WERI-Rb-1 (cell line): ENCODE results near the gene SLC25A52.
"Not testable (repeated sequence)": the region's sequence is repeated elsewhere in the genome, so short reads cannot be mapped to it uniquely, and the experiment has no call there.

Source experiments
- DNase-seq: peaks from one replicate; pipeline ENCODE4 v3.0.0-alpha.2; 2020
- H3K27ac ChIP-seq: fragments of 250-450 bp; sonication (Bioruptor Pico); 2 replicates; pipeline ENCODE4 v1.5.1; 2020; ENCODE audit warnings: mild to moderate bottlenecking, moderate library complexity
- H3K27me3 ChIP-seq: fragments of 250-450 bp; sonication (Bioruptor Pico); 2 replicates; pipeline ENCODE4 v1.5.1; 2021; ENCODE audit warnings: mild to moderate bottlenecking, low read depth, moderate library complexity; ENCODE audit not compliant: insufficient read depth, severe bottlenecking
- H3K36me3 ChIP-seq: fragments of 250-450 bp; sonication (Bioruptor Pico); 2 replicates; pipeline ENCODE4 v1.5.1; 2020; ENCODE audit warnings: mild to moderate bottlenecking, moderate library complexity
- H3K4me3 ChIP-seq: 2 replicates; pipeline ENCODE4 v1.5.1; 2011; ENCODE audit warnings: low read depth, mild to moderate bottlenecking, control low read depth, low read length
- H3K9me3 ChIP-seq: fragments of 250-450 bp; sonication (Bioruptor Pico); 2 replicates; pipeline ENCODE4 v1.5.1; 2021; ENCODE audit warnings: mild to moderate bottlenecking, moderate library complexity; ENCODE audit not compliant: severe bottlenecking
- CTCF ChIP-seq: IDR thresholded peaks from 2 replicates; pipeline ENCODE4 v1.5.1; 2011; ENCODE audit warnings: low read depth, mild to moderate bottlenecking, control low read depth, inconsistent platforms, low read length

SLC25A52 gene

DNA sequence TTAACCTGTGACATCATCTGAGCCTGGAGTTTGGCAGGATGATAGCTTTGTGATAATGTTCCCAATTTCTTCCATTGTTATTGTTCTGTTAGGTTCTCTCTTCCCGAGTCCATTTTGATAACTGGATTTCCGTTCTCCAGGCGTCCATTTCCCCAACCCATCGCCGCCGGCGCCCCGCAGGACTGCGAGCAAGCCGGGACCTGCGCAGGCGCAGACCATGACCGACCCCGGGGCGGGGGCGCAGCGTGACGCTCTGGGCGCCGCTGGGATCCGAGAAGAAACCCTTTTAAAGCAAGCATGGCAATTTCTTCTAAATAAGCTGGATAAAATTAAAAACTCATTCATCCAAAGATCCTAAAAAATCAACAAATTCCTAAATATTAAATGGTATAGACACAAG, at the start of gene SLC25A52:
Gene SLC25A52, minus strand, starts transcription at position 186 of the 400 bp plus-strand sequence. CDS start 219 bp downstream, outside the sequence.
- Histone ChIP-seq H3K27me3 (no peaks in the 10 kb centered on the region), H3K36me3 (no peaks in the 10 kb centered on the region), H3K27ac (no peak within 1 kb of the TSS), H3K4me3 (no peak within 1 kb of the TSS), H3K9me3 (no peaks in the 10 kb centered on the region)
- no peak for TF ChIP-seq CTCF
- no peak for DNase-seq

DNA sequence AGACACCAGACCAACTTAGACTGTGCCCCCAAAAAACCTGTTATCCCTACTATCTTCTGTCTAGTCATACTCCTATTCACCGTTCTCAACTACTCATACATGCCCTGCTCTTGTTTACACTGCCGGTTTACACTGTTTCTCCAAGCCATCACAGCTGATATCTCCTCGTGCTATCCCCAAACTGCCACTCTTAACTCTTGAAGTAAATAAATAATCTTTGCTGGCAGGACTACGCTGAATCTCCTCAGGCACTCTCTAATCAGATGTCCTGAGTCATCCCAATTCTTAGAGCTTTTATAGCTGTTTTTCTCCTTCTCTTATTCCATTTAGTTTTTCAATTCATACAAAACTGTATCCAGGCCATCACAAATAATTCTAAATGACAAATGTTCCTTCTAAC, 48.4 kb upstream of the SLC25A52 start:
- not testable (repeated sequence) for H3K36me3 ChIP-seq, DNase-seq

DNA sequence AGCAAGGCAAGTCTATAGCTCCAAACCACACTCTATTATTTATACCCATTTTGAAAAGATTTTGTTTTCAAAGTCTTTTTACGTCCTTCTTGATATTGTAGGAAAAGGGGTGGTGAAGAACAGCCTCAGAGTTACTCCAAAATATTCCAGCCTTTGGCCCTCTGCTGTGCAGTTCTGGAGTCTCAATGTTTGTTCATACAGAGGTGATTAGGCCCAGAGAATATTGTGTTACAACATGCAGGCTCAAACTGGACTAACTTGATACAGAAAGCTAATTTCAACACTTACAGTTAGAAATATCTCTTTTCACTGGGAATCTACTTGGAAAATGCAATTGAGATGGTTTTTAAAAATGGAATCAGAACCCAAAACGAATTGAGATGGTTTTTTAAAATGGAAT, 40.4 kb upstream of the SLC25A52 start:
- Histone ChIP-seq H3K27me3 (no peaks in the 10 kb centered on the region), H3K9me3 (no peaks in the 10 kb centered on the region), H3K27ac (no peak overlapping the region), H3K36me3 (no peaks in the 10 kb centered on the region), H3K4me3 (no peak overlapping the region)
- no peak for DNase-seq
- no peak for TF ChIP-seq CTCF

More for the DNA sequence above, 48.4 kb upstream of the SLC25A52 start:
- H3K9me3 ChIP-seq, H3K27me3 ChIP-seq, H3K4me3 ChIP-seq, H3K27ac ChIP-seq: not testable (repeated sequence)

- not testable (repeated sequence) for H3K4me3 ChIP-seq, H3K27me3 ChIP-seq, DNase-seq, H3K27ac ChIP-seq, H3K36me3 ChIP-seq, H3K9me3 ChIP-seq
These were observed 38.6 kb upstream of the SLC25A52 start for GRCh38 chr18:31799257-31799656.

DNA sequence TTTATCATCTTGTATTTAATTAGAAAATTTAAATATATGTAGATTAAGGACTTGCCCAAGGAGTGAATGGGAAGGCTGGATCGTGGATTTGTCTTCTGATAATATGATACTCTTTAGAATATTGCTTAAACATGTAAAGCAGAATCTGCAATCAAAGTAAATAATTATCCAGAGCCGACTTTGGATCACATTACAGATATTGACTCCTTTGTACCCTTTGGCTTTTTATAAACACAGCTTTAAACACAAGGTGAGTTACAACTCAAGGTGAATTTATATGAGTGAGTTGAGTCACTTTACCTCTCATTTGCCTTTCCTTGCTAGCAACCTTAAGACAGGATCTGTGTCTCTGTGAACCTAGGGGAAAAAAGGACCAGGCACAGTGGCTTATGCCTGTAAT, 37.7 kb upstream of the SLC25A52 start:
- H3K36me3 ChIP-seq = no peaks in the 10 kb centered on the region
- no peaks in the 10 kb centered on the region for H3K9me3 ChIP-seq
- no peak for DNase-seq
- H3K4me3 ChIP-seq = no peak overlapping the region
- H3K27ac ChIP-seq = no peak overlapping the region
- no peaks in the 10 kb centered on the region for H3K27me3 ChIP-seq
- TF ChIP-seq CTCF = no peak

DNA sequence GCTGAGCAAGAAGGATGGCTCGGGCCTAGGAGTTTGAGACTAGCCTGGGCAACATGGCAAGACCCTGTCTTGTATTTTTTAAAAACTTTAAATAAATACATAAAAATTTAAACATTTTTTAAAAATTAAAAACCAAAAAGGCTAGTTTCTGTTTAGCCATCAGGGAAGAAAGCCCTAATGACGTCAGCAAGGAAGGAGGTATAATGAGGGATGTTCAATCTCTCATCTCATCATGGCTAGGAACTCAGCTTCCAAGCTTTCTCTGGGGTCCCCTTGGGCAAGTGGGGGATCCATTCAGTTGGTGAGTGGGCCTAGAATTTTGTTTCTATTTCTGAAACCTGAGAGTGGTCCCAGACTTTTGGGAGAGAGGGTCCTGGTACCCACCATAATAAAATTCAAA, 35.1 kb upstream of the SLC25A52 start:
- H3K4me3 ChIP-seq = no peak overlapping the region
- H3K36me3 ChIP-seq = no peaks in the 10 kb centered on the region
- no peaks in the 10 kb centered on the region for H3K9me3 ChIP-seq

More for the DNA sequence above, 35.1 kb upstream of the SLC25A52 start:
- no peak for TF ChIP-seq CTCF
- H3K27ac ChIP-seq = no peak overlapping the region
- DNase-seq = no peak
- H3K27me3 ChIP-seq = no peaks in the 10 kb centered on the region
